D721Med (cell line): ENCODE data around the gene BEAN1.

Experiments
- DNase-seq: peaks from one replicate; pipeline ENCODE4 v3.0.0; 2011; ENCODE audit warnings: low spot score; ENCODE audit not compliant: insufficient read length
- FAIRE-seq: peaks from 2 replicates; lab custom pipeline; 2011; peaks lifted over from hg19 to GRCh38; lab: Jason Lieb, UNC
- CTCF ChIP-seq: IDR thresholded peaks from 2 replicates; pipeline ENCODE4 v1.5.1; 2012; ENCODE audit warnings: mild to moderate bottlenecking, control low read depth; ENCODE audit not compliant: insufficient read depth; ENCODE audit errors: missing control alignments

Gene BEAN1

GRCh38 chr16:66481943-66482390 is 54.9 kb downstream of the BEAN1 start:
- DNase-seq (no peak), FAIRE-seq (no peak)
- no peak for TF ChIP-seq CTCF

- TF ChIP-seq CTCF: peak; percentile 94
- DNase-seq (peak; percentile 42), FAIRE-seq (no peak)
Observed at GRCh38 chr16:66483689-66484452, 56.8 kb downstream of the BEAN1 start.

GRCh38 chr16:66484453-66485213 is 57.5 kb downstream of the BEAN1 start:
- no peak for DNase-seq
- no peak for TF ChIP-seq CTCF
- no peak for FAIRE-seq

- no peak for DNase-seq
- no peak for TF ChIP-seq CTCF
- no peak for FAIRE-seq
Observed at GRCh38 chr16:66485376-66485775, 58.3 kb downstream of the BEAN1 start.

- FAIRE-seq (no peak), DNase-seq (no peak)
- TF ChIP-seq CTCF: no peak
Observed at GRCh38 chr16:66486199-66486772, 59.2 kb downstream of the BEAN1 start.

GRCh38 chr16:66486773-66487579 is 59.9 kb downstream of the BEAN1 start:
- DNase-seq (no peak), FAIRE-seq (no peak)

More at GRCh38 chr16:66486773-66487579, 59.9 kb downstream of the BEAN1 start:
- TF ChIP-seq CTCF: no peak
